GM23248 (cell line): Measurements from ENCODE around the gene TOPAZ1. TPM values are rescaled to one million over a fixed set of nuclear protein-coding genes. Genes with fewer than 3 reads are reported as not detected.

Experiments used
- DNase-seq: peaks from one replicate; pipeline ENCODE4 v3.0.0-alpha.2; 2015
- H2AFZ ChIP-seq: fragments of 200-600 bp; sonication (generic); 2 replicates; pipeline ENCODE4 v1.6.1; 2016; ENCODE audit warnings: antibody characterized with exemption
- H3F3A ChIP-seq: fragments of 200-600 bp; sonication (generic); 2 replicates; pipeline ENCODE4 v1.6.1; 2016; ENCODE audit warnings: mild to moderate bottlenecking, antibody characterized with exemption, mixed run types; ENCODE audit not compliant: insufficient read depth
- H3K27ac ChIP-seq: fragments of 200-600 bp; sonication (generic); 2 replicates; pipeline ENCODE4 v1.5.1; 2016; ENCODE audit warnings: mild to moderate bottlenecking
- H3K27me3 ChIP-seq: fragments of 200-600 bp; sonication (generic); replicated peaks from 2 replicates; pipeline ENCODE4 v1.6.1; 2016; ENCODE audit warnings: mild to moderate bottlenecking; ENCODE audit not compliant: insufficient read depth
- H3K36me3 ChIP-seq: fragments of 200-600 bp; sonication (generic); 2 replicates; pipeline ENCODE4 v1.6.1; 2016; ENCODE audit warnings: low read depth, mild to moderate bottlenecking
- H3K4me1 ChIP-seq: fragments of 200-600 bp; sonication (generic); 2 replicates; pipeline ENCODE4 v1.6.1; 2016; ENCODE audit warnings: mild to moderate bottlenecking; ENCODE audit not compliant: insufficient read depth
- H3K4me2 ChIP-seq: fragments of 200-600 bp; sonication (generic); one replicate; pipeline ENCODE4 v1.6.1; 2016; ENCODE audit warnings: mild to moderate bottlenecking; ENCODE audit not compliant: unreplicated experiment
- H3K4me3 ChIP-seq: fragments of 200-600 bp; sonication (generic); 2 replicates; pipeline ENCODE4 v1.5.1; 2016; ENCODE audit warnings: mild to moderate bottlenecking
- H3K79me2 ChIP-seq: fragments of 200-600 bp; sonication (generic); 2 replicates; pipeline ENCODE4 v1.6.1; 2016; ENCODE audit warnings: mild to moderate bottlenecking; ENCODE audit not compliant: insufficient read depth
- H3K9ac ChIP-seq: fragments of 200-600 bp; sonication (generic); 2 replicates; pipeline ENCODE4 v1.6.1; 2016; ENCODE audit warnings: mild to moderate bottlenecking
- H3K9me2 ChIP-seq: fragments of 200-600 bp; sonication (generic); 2 replicates; pipeline ENCODE4 v1.6.1; 2016; ENCODE audit warnings: mixed run types, mild to moderate bottlenecking, moderate library complexity; ENCODE audit not compliant: insufficient read depth
- H3K9me3 ChIP-seq: fragments of 200-600 bp; sonication (generic); one replicate; pipeline ENCODE4 v1.6.1; 2017; ENCODE audit warnings: low read depth
- H4K20me1 ChIP-seq: fragments of 200-600 bp; sonication (generic); 2 replicates; pipeline ENCODE4 v1.6.0; 2016; ENCODE audit not compliant: insufficient read depth
- EZH2 ChIP-seq: fragments of 200-600 bp; sonication (generic); IDR thresholded peaks from 2 replicates; pipeline ENCODE4 v1.6.1; 2018; ENCODE audit warnings: antibody characterized with exemption, mild to moderate bottlenecking; ENCODE audit not compliant: insufficient read depth, poor library complexity, severe bottlenecking
- EZH2phosphoT487 ChIP-seq: fragments of 200-600 bp; sonication (generic); IDR thresholded peaks from 2 replicates; pipeline ENCODE4 v1.6.1; 2018; ENCODE audit warnings: antibody characterized with exemption, moderate library complexity, mild to moderate bottlenecking, low read depth; ENCODE audit not compliant: insufficient read depth
- WGBS, 2 experiments: methylation state at CpG; one replicate each; pipeline ENCODE4 v1.1.6; 2015 to 2017; ENCODE audit warnings: low lambda C conversion rate in 2 of 2, low coverage in 1 of 2; ENCODE audit errors: missing lambda C conversion rate in 2 of 2; 5-methylcytosine and 5-hydroxymethylcytosine counted together
- in situ Hi-C: fragments of 300-500 bp; cut with MboI; formaldehyde crosslinking; loops from 2 replicates; pipeline ENCODE4 v1.15.0; 2020
- polyA plus RNA-seq: library from polyadenylated mRNA; unstranded; fragments of >200 nt; fragmentation: Nextera tagmentation; extraction: Ambion mirVana; gene quantifications from 2 replicates; pipeline ENCODE4 v1.2.1, GENCODE V29; 2016
- total RNA-seq: library from RNA; depleted of rRNA; stranded (reverse); fragments of >200 nt; shearing (Covaris generic); gene quantifications from 2 replicates; pipeline ENCODE4 v1.2.3, GENCODE V29; 2014; rRNA removed

The TOPAZ1 gene
- total and polyA plus RNA-seq, 2 experiments from 2014 or later = not detected

DNA sequence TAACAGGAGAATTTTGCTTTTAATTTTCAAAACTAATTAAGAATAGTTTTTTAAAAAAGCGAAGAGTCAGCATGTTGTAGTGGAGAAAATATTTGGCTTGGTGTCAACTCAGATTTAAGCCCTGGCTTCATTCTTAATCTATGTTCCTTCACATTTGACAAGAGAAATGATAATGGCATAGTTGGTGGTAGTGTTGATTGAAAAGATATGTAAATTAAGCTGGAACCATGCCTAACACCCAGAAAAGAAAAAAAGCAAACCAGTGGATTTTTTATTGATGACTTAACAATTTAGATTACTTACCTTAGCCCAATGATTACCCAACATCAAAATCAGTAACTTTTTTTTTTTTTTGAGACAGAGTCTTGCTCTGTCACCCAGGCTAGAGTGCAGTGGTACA, 124.3 kb downstream of the TOPAZ1 start:
- H3K9ac ChIP-seq = no peak overlapping the region
- no peak overlapping the region for H3K4me3 ChIP-seq
- H3K4me2 ChIP-seq = no peak overlapping the region
- no peak overlapping the region for H3K27ac ChIP-seq
- in situ Hi-C loops = no loop called here
- H3F3A ChIP-seq = no peaks in the 10 kb centered on the region
- H4K20me1 ChIP-seq = no peaks in the 10 kb centered on the region
- no peaks in the 10 kb centered on the region for H3K36me3 ChIP-seq
- 96% methylated on average over 1 of the region's 1 CpG for WGBS, 2 experiments
- H3K79me2 ChIP-seq = no peaks in the 10 kb centered on the region
- no peak overlapping the region for H2AFZ ChIP-seq
- H3K9me2 ChIP-seq = no peaks in the 10 kb centered on the region
- no peak for DNase-seq
- TF ChIP-seq EZH2phosphoT487 (no peak), EZH2 (no peak)
- H3K9me3 ChIP-seq = no peaks in the 10 kb centered on the region
- no peaks in the 10 kb centered on the region for H3K4me1 ChIP-seq
- no peaks in the 10 kb centered on the region for H3K27me3 ChIP-seq

- Histone ChIP-seq H3K9ac (no peak overlapping the region), H4K20me1 (no peaks in the 10 kb centered on the region), H3K4me2 (no peak overlapping the region), H3K4me1 (no peaks in the 10 kb centered on the region), H3K27me3 (no peaks in the 10 kb centered on the region), H3F3A (no peaks in the 10 kb centered on the region), H3K9me2 (no peaks in the 10 kb centered on the region), H3K36me3 (no peaks in the 10 kb centered on the region), H3K27ac (no peak overlapping the region), H3K79me2 (no peaks in the 10 kb centered on the region), H3K4me3 (no peak overlapping the region), H2AFZ (no peak overlapping the region), H3K9me3 (no peaks in the 10 kb centered on the region)
- TF ChIP-seq EZH2 (no peak), EZH2phosphoT487 (no peak)
- 86 to 94% methylated on average over 1 of the region's 1 CpG for WGBS, 2 experiments
- DNase-seq = no peak
- in situ Hi-C loops = no loop called here
Measured at GRCh38 chr3:44375450-44375849, 133.8 kb downstream of the TOPAZ1 start.

Other genes starting within 250 kb of the TOPAZ1 start
- 14.3 and 16.3 TPM in 2 replicates for gene TCAIM, start 96.9 kb downstream of the TOPAZ1 start, total RNA-seq
- 12.6 and 13.9 TPM in 2 replicates for gene TCAIM, start 96.9 kb downstream of the TOPAZ1 start, polyA plus RNA-seq
- 5.9 and 6.8 TPM in 2 replicates for gene ZNF445, start 235.8 kb downstream of the TOPAZ1 start, total RNA-seq
- 2.2 TPM in 2 replicates for gene ZNF445, start 235.8 kb downstream of the TOPAZ1 start, polyA plus RNA-seq